LNCAP (cell line): ENCODE data around the gene CAV2.

Experiments used
- CTCF ChIP-seq: fragments of 450-650 bp; IDR thresholded peaks from 2 replicates; pipeline ENCODE4 v1.5.1; 2017; ENCODE audit warnings: mild to moderate bottlenecking

The CAV2 gene

GRCh38 chr7:116487907-116488521 lies 11.5 kb upstream of the CAV2 start:
- no peak for TF ChIP-seq CTCF

GRCh38 chr7:116490351-116490750 lies 9.2 kb upstream of the CAV2 start:
- no peak for TF ChIP-seq CTCF

- no peak for TF ChIP-seq CTCF
Observed at GRCh38 chr7:116491887-116492653, 7.5 kb upstream of the CAV2 start.

GRCh38 chr7:116492654-116493109 lies 6.9 kb upstream of the CAV2 start:
- no peak for TF ChIP-seq CTCF

- TF ChIP-seq CTCF: no peak
Observed at GRCh38 chr7:116493449-116493848, 6.1 kb upstream of the CAV2 start.

GRCh38 chr7:116494472-116494871 lies 5.1 kb upstream of the CAV2 start:
- TF ChIP-seq CTCF: no peak

GRCh38 chr7:116495736-116496135 lies 3.8 kb upstream of the CAV2 start:
- TF ChIP-seq CTCF: no peak
